NOMO-1 (cell line): ENCODE data around the gene OXCT2.
"Not testable (repeated sequence)": the region's sequence is repeated elsewhere in the genome, so short reads cannot be mapped to it uniquely, and the experiment has no call there.

Source experiments
- DNase-seq, 2 experiments: peaks; one replicate each; lab custom pipeline; 2025; ENCODE audit not compliant: unreplicated experiment in 2 of 2; lab: John Stamatoyannopoulos, UW

OXCT2 gene

GRCh38 chr1:39763619-39764374 is 7.4 kb downstream of the OXCT2 start:
- not testable (repeated sequence) for DNase-seq

GRCh38 chr1:39762550-39763540 is 8.3 kb downstream of the OXCT2 start:
- DNase-seq: no peak

GRCh38 chr1:39761557-39762260 is 9.4 kb downstream of the OXCT2 start:
- no peak for DNase-seq

- no peak for DNase-seq
Observed at GRCh38 chr1:39761016-39761415, 10.1 kb downstream of the OXCT2 start.

- no peak for DNase-seq
Observed at GRCh38 chr1:39760074-39761008, 10.8 kb downstream of the OXCT2 start.

- DNase-seq: no peak
Observed at GRCh38 chr1:39759436-39759726, 11.8 kb downstream of the OXCT2 start.

- no peak for DNase-seq
Observed at GRCh38 chr1:39758556-39759435, 12.4 kb downstream of the OXCT2 start.

- no peak for DNase-seq
Observed at GRCh38 chr1:39757501-39757900, 13.6 kb downstream of the OXCT2 start.

GRCh38 chr1:39755965-39756659 is 15.0 kb downstream of the OXCT2 start:
- DNase-seq: no peak

GRCh38 chr1:39754906-39755504 is 16.1 kb downstream of the OXCT2 start:
- no peak for DNase-seq

GRCh38 chr1:39754026-39754570 is 17.1 kb downstream of the OXCT2 start:
- DNase-seq: no peak

GRCh38 chr1:39753132-39754025 is 17.8 kb downstream of the OXCT2 start:
- no peak for DNase-seq

- no peak for DNase-seq
Observed at GRCh38 chr1:39752703-39753102, 18.4 kb downstream of the OXCT2 start.

- no peak for DNase-seq
Observed at GRCh38 chr1:39751595-39751994, 19.6 kb downstream of the OXCT2 start.

- no peak for DNase-seq
Observed at GRCh38 chr1:39745016-39745670, 26.0 kb downstream of the OXCT2 start.

- peak; percentile 90 to 93 for DNase-seq
Observed at GRCh38 chr1:39738622-39739366, 32.4 kb downstream of the OXCT2 start, which contains the start of gene PPIE. PPIE (plus strand) TSS chr1:39738882; CDS start chr1:39738901, 19 bp downstream.
